ENCODE data around the gene CCNY.
"Not testable (repeated sequence)": the region's sequence is repeated elsewhere in the genome, so short reads cannot be mapped to it uniquely, and the experiment has no call there.

CCNY gene

DNA sequence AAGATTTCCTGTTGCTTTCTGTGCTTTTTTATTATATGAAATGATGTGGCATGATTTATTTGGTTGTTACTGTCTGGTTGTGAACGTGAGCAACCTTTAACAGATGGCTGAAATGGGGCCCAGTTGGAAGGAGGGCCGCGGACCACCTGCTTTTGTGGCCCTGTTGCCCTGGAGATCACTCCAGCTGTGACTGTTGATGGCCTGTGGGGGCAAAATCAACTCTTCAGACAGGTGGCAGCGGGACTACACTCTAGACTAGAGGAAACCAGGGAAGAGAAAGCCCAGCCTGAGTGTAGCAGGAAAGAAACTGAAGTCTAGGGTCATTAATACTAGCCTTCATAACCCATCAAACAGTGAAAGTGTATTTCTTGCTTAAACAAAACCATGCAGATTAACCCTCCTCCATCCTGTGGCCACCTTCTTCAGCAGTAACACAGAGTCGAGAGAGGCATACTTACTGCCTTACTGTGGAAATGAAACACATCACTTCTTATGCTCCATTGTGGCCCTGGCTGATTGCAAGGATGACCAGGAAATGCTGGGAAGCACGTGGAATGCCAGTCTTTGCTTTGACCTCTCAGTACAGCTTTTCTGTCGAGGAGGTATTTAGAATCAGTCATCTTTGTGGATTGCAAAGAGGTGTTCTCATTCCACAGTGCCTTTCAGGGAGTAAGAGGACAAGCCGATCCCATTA is 80.5 kb downstream of the CCNY start:
- Histone ChIP-seq H3K4me2 (ENCODE audit: low read depth, low read length, poor library complexity, severe bottlenecking) (peak overlapping the region; percentile 11), H4K20me1 (ENCODE audit: insufficient read depth, low read length, poor library complexity, severe bottlenecking) (peaks cover 34% of the 10 kb centered on the region), H3K36me3 (ENCODE audit: insufficient read depth, low read length) (no peaks in the 10 kb centered on the region; the same call in 1 of the 2 replicates), H2AFZ (ENCODE audit: low read length) (no peak overlapping the region), H3K9ac (ENCODE audit: low read depth, low read length, poor library complexity, severe bottlenecking) (peak overlapping the region; percentile 6), H3K27me3 (ENCODE audit: insufficient read depth, low read length, poor library complexity, severe bottlenecking) (no peaks in the 10 kb centered on the region), H3K9me2 (replicated peaks; ENCODE audit: low read depth, low read length) (no peaks in the 10 kb centered on the region), H3K9me3 (ENCODE audit: insufficient read depth, low read depth, low read length) (no peaks in the 10 kb centered on the region), H3F3A (ENCODE audit: low read depth) (no peaks in the 10 kb centered on the region), H3K4me3 (ENCODE audit: low read length, poor library complexity, severe bottlenecking) (no peak overlapping the region), H3K79me2 (ENCODE audit: insufficient read depth, low read length) (peaks cover 100% of the 10 kb centered on the region), H3K4me1 (ENCODE audit: insufficient read depth, low read length, poor library complexity, severe bottlenecking) (peaks cover 39% of the 10 kb centered on the region)
- no peak for TF ChIP-seq EZH2phosphoT487 (IDR thresholded peaks at IDR 0.05; ENCODE audit: borderline replicate concordance)
- TF ChIP-seq, protein P1, sequence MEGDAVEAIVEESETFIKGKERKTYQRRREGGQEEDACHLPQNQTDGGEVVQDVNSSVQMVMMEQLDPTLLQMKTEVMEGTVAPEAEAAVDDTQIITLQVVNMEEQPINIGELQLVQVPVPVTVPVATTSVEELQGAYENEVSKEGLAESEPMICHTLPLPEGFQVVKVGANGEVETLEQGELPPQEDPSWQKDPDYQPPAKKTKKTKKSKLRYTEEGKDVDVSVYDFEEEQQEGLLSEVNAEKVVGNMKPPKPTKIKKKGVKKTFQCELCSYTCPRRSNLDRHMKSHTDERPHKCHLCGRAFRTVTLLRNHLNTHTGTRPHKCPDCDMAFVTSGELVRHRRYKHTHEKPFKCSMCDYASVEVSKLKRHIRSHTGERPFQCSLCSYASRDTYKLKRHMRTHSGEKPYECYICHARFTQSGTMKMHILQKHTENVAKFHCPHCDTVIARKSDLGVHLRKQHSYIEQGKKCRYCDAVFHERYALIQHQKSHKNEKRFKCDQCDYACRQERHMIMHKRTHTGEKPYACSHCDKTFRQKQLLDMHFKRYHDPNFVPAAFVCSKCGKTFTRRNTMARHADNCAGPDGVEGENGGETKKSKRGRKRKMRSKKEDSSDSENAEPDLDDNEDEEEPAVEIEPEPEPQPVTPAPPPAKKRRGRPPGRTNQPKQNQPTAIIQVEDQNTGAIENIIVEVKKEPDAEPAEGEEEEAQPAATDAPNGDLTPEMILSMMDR (conservative IDR thresholded peaks at IDR 0.05; ENCODE audit: low read length) = peak; percentile 32

DNA sequence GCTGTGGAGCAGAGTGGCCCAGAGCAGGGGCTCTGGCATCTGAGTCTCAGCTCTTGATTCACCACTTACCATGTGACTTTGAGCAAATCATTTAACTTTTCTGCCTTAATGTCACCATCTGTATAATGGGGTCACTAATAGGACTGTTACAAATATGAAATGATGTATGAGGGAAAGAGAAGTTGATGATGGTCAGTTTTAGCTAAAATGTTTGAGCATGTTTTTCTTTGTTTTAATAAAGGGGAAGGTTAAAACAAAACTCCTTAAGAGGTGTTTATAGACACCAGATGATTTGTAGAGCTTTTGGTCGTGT is 81.0 kb downstream of the CCNY start:
- H3K4me1 ChIP-seq (ENCODE audit: insufficient read depth, low read length, poor library complexity, severe bottlenecking) = peaks cover 34% of the 10 kb centered on the region
- peaks cover 99% of the 10 kb centered on the region for H3K79me2 ChIP-seq (ENCODE audit: insufficient read depth, low read length)
- peak overlapping the region; percentile 6 for H3K9ac ChIP-seq (ENCODE audit: low read depth, low read length, poor library complexity, severe bottlenecking)
- peaks cover 33% of the 10 kb centered on the region for H4K20me1 ChIP-seq (ENCODE audit: insufficient read depth, low read length, poor library complexity, severe bottlenecking)
- no peak overlapping the region for H2AFZ ChIP-seq (ENCODE audit: low read length)
- no peaks in the 10 kb centered on the region for H3F3A ChIP-seq (ENCODE audit: low read depth)
- H3K9me3 ChIP-seq (ENCODE audit: insufficient read depth, low read depth, low read length) = no peaks in the 10 kb centered on the region
- H3K4me3 ChIP-seq (ENCODE audit: low read length, poor library complexity, severe bottlenecking) = no peak overlapping the region
- TF ChIP-seq EZH2phosphoT487 (IDR thresholded peaks at IDR 0.05; ENCODE audit: borderline replicate concordance) = no peak
- TF ChIP-seq, protein P1 (conservative IDR thresholded peaks at IDR 0.05; ENCODE audit: low read length) = no peak
- no peaks in the 10 kb centered on the region for H3K27me3 ChIP-seq (ENCODE audit: insufficient read depth, low read length, poor library complexity, severe bottlenecking)
- H3K9me2 ChIP-seq (replicated peaks; ENCODE audit: low read depth, low read length) = no peaks in the 10 kb centered on the region
- no peaks in the 10 kb centered on the region; the same call in 1 of the 2 replicates for H3K36me3 ChIP-seq (ENCODE audit: insufficient read depth, low read length)
- H3K4me2 ChIP-seq (ENCODE audit: low read depth, low read length, poor library complexity, severe bottlenecking) = peak overlapping the region; percentile 11

DNA sequence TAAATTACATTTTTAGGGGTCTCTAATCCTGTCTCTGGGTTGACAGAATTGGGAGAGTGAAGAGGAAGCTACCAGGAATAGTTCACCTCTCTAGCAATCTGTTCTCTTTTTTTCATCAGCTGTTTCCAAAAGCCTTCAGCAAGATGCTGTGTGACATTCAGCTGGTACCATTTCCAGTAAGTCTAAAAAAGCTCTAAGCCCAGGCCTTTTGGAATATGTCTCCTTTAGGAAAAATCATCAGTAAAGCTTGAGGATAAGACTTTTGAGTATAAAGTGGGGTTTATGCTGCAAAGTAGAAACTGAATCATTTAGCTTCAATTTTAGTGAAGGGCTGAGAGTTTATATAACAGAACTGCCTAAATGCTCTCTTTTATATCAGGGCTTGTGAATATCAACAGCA is 81.5 kb downstream of the CCNY start:
- no peak overlapping the region for H3K4me3 ChIP-seq (ENCODE audit: low read length, poor library complexity, severe bottlenecking)
- H3K4me2 ChIP-seq (ENCODE audit: low read depth, low read length, poor library complexity, severe bottlenecking) = no peak overlapping the region
- no peaks in the 10 kb centered on the region for H3K27me3 ChIP-seq (ENCODE audit: insufficient read depth, low read length, poor library complexity, severe bottlenecking)
- no peak overlapping the region for H2AFZ ChIP-seq (ENCODE audit: low read length)
- H3K79me2 ChIP-seq (ENCODE audit: insufficient read depth, low read length) = peaks cover 99% of the 10 kb centered on the region
- no peaks in the 10 kb centered on the region for H3K9me2 ChIP-seq (replicated peaks; ENCODE audit: low read depth, low read length)
- peaks cover 37% of the 10 kb centered on the region for H4K20me1 ChIP-seq (ENCODE audit: insufficient read depth, low read length, poor library complexity, severe bottlenecking)
- no peaks in the 10 kb centered on the region; the same call in 1 of the 2 replicates for H3K36me3 ChIP-seq (ENCODE audit: insufficient read depth, low read length)
- no peaks in the 10 kb centered on the region for H3K9me3 ChIP-seq (ENCODE audit: insufficient read depth, low read depth, low read length)
- H3K4me1 ChIP-seq (ENCODE audit: insufficient read depth, low read length, poor library complexity, severe bottlenecking) = peaks cover 32% of the 10 kb centered on the region
- no peaks in the 10 kb centered on the region for H3F3A ChIP-seq (ENCODE audit: low read depth)
- no peak overlapping the region for H3K9ac ChIP-seq (ENCODE audit: low read depth, low read length, poor library complexity, severe bottlenecking)
- TF ChIP-seq EZH2phosphoT487 (IDR thresholded peaks at IDR 0.05; ENCODE audit: borderline replicate concordance) = no peak
- TF ChIP-seq, protein P1 (conservative IDR thresholded peaks at IDR 0.05; ENCODE audit: low read length) = no peak

DNA sequence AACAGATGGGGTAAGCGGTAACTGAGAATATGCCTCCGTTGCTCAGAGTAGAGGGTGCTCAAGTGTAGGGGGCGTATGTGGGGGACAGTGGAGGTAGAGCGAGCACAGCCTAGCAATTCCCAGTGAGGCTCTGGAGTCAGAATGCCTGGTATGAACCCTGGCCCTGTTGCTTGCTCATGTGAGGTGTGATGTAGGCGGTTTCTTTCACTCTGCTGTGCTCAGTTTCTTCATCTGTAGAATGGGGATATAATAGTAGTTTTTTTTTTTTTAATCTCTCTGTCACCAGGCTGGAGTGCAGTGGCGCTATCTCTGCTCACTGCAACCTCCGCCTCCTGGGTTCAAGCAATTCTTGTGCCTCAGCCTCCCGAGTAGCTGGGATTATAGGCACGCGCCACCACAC is 82.3 kb downstream of the CCNY start:
- Histone ChIP-seq H3K79me2 (ENCODE audit: insufficient read depth, low read length) (peaks cover 99% of the 10 kb centered on the region), H4K20me1 (ENCODE audit: insufficient read depth, low read length, poor library complexity, severe bottlenecking) (peaks cover 37% of the 10 kb centered on the region), H3K4me1 (ENCODE audit: insufficient read depth, low read length, poor library complexity, severe bottlenecking) (peaks cover 32% of the 10 kb centered on the region)
- H3K9me2 ChIP-seq (replicated peaks; ENCODE audit: low read depth, low read length); H2AFZ ChIP-seq (ENCODE audit: low read length); H3K4me2 ChIP-seq (ENCODE audit: low read depth, low read length, poor library complexity, severe bottlenecking); H3K9ac ChIP-seq (ENCODE audit: low read depth, low read length, poor library complexity, severe bottlenecking); H3K27me3 ChIP-seq (ENCODE audit: insufficient read depth, low read length, poor library complexity, severe bottlenecking); H3F3A ChIP-seq (ENCODE audit: low read depth); H3K4me3 ChIP-seq (ENCODE audit: low read length, poor library complexity, severe bottlenecking); H3K36me3 ChIP-seq (ENCODE audit: insufficient read depth, low read length); H3K9me3 ChIP-seq (ENCODE audit: insufficient read depth, low read depth, low read length): not testable (repeated sequence)

Data from Loucy (cell line).